Measurements from ENCODE around the gene PPM1A.

Gene PPM1A

GRCh38 chr14:60326274-60326673 is 77.3 kb downstream of the PPM1A start:
- Histone ChIP-seq H3K9ac (no peak overlapping the region), H3K27me3 (ENCODE audit: control insufficient read depth, insufficient read depth, low read length) (no peaks in the 10 kb centered on the region), H3K36me3 (ENCODE audit: control insufficient read depth, insufficient read depth, low read length) (no peaks in the 10 kb centered on the region), H3K27ac (no peak overlapping the region), H3K4me3 (ENCODE audit: low read depth, low read length) (no peak overlapping the region), H3K4me2 (ENCODE audit: low read length) (no peak overlapping the region), H3K4me1 (no peaks in the 10 kb centered on the region), H3K9me3 (ENCODE audit: control insufficient read depth, low read length) (no peaks in the 10 kb centered on the region), H2AFZ (no peak overlapping the region), H3K79me2 (no peaks in the 10 kb centered on the region)
- TF ChIP-seq CTCF (IDR thresholded peaks at IDR 0.05) = no peak

DNA sequence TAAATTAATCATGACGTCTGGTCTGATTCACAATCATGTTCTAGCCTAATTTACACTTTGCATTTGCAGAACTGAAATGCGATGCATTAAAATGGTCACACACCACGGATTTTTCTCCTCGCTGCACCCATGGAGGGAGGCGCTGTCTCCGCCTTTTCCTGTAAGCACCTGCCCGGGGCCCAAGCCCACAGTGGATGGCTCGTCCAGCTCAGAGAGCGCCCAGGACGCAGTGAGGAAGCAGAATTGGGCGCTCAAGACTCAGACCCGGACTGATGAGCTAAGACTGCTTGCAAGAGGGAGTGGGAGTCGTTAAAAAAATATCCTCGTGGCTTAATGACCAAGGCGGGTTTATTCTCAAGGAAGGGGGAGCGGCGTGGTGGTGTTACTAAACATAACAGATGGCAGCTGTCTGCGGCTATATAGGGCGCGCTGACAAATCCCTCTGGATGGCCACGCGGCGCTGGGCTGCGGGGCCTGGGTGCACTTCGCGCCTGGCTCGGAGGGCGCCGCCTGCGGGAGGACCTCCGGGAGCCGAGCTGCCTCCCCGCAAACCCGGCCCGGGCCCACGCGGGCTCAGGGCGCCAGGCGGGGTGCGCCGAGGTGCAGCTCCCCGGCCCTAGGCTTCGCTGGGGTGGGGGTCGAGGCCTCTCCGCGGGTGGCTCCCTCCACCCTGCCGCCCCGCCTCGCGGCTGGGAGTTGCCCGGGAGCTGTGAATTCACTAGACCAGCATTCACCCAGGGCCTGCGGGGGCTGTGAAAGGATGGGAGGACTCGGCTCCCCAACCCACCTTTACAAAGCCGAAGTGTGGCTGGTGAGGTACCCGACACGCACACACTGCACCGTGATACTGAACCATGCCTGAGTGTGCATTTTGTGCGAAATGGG is 78.7 kb downstream of the PPM1A start:
- Histone ChIP-seq H3K79me2 (no peaks in the 10 kb centered on the region), H3K36me3 (ENCODE audit: control insufficient read depth, insufficient read depth, low read length) (no peaks in the 10 kb centered on the region), H3K9ac (no peak overlapping the region), H3K4me3 (ENCODE audit: low read depth, low read length) (no peak overlapping the region), H3K27me3 (ENCODE audit: control insufficient read depth, insufficient read depth, low read length) (no peaks in the 10 kb centered on the region), H3K4me1 (no peaks in the 10 kb centered on the region), H3K4me2 (ENCODE audit: low read length) (no peak overlapping the region), H3K9me3 (ENCODE audit: control insufficient read depth, low read length) (no peaks in the 10 kb centered on the region), H2AFZ (peak overlapping the region; percentile 80), H3K27ac (no peak overlapping the region)
- TF ChIP-seq CTCF (IDR thresholded peaks at IDR 0.05) = no peak

DNA sequence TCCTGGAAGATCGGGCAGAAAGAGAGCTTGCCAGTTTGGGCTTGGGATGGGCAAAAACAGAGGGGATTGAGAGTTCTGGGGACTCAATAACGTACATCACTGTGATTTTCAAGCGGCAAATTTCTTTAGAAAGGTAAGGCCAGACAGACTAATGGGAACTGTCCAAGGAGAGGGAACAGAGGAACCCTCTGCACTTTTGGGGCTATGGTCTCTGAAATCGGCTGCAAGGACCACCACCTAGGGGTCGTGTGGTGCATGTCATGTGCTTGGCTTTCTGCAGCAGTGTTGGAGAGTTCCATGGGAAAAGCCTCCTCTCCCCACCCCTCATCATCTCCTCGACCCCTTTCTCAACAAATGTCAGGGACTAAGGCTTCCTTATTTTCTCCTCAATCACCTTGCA is 79.6 kb downstream of the PPM1A start:
- Histone ChIP-seq H3K9me3 (ENCODE audit: control insufficient read depth, low read length) (no peaks in the 10 kb centered on the region), H3K4me3 (ENCODE audit: low read depth, low read length) (no peak overlapping the region), H3K4me2 (ENCODE audit: low read length) (no peak overlapping the region), H3K36me3 (ENCODE audit: control insufficient read depth, insufficient read depth, low read length) (no peaks in the 10 kb centered on the region), H3K9ac (no peak overlapping the region), H3K27ac (no peak overlapping the region), H3K79me2 (no peaks in the 10 kb centered on the region), H2AFZ (no peak overlapping the region), H3K27me3 (ENCODE audit: control insufficient read depth, insufficient read depth, low read length) (no peaks in the 10 kb centered on the region), H3K4me1 (no peaks in the 10 kb centered on the region)
- no peak for TF ChIP-seq CTCF (IDR thresholded peaks at IDR 0.05)

DNA sequence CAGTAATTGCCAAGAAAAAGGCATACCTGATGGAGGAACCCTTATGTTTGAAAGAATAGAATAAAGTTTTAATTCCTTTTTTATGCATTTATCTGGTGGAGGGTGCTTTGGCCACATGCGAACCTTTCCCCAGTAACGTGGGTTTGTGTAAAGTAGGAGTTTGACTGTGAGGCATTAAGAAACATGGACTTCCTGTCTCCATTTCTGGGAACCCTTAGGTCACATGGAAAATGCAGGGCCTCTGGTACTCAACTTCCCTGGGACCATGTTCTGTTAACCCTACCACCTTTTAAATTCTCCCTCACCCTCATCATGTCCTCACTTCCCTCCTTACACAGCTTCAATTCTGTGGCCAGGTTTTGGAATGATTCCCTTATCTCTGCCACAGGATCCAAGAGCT is 80.3 kb downstream of the PPM1A start:
- Histone ChIP-seq H3K4me2 (ENCODE audit: low read length) (no peak overlapping the region), H3K27ac (no peak overlapping the region), H3K4me3 (ENCODE audit: low read depth, low read length) (no peak overlapping the region), H3K9ac (no peak overlapping the region), H2AFZ (no peak overlapping the region), H3K27me3 (ENCODE audit: control insufficient read depth, insufficient read depth, low read length) (no peaks in the 10 kb centered on the region), H3K36me3 (ENCODE audit: control insufficient read depth, insufficient read depth, low read length) (no peaks in the 10 kb centered on the region), H3K79me2 (no peaks in the 10 kb centered on the region), H3K4me1 (no peaks in the 10 kb centered on the region), H3K9me3 (ENCODE audit: control insufficient read depth, low read length) (no peaks in the 10 kb centered on the region)
- no peak for TF ChIP-seq CTCF (IDR thresholded peaks at IDR 0.05)
